Measurements from ENCODE around the gene LENG8.
"Not testable (repeated sequence)": the region's sequence is repeated elsewhere in the genome, so short reads cannot be mapped to it uniquely, and the experiment has no call there.

Gene LENG8

GRCh38 chr19:54509200-54509940 lies 60.4 kb downstream of the LENG8 start:
- DNase-seq (ENCODE audit: low read depth in 1 of 2, low spot score in 1 of 2), result not testable (repeated sequence)

All from activated CD4-positive, alpha-beta T cell treated with anti-CD3 and anti-CD28 coated beads, Interleukin-2, amount 50 U/mL, for 24 hours (primary cell).